ENCODE data around the gene DCST2. TPM values are rescaled to one million over a fixed set of nuclear protein-coding genes. Genes with fewer than 3 reads are reported as not detected.
A peak's percentile ranks its signal among the peaks of the same experiment; 100 is the strongest.

DCST2 gene
- total and polyA plus RNA-seq, 9 of the 15 experiments (the other 6 are each of a cell fraction or from before 2014, with no cell fraction given), result 0.09 to 0.49 (median 0.11) TPM; not detected in 3

DNA sequence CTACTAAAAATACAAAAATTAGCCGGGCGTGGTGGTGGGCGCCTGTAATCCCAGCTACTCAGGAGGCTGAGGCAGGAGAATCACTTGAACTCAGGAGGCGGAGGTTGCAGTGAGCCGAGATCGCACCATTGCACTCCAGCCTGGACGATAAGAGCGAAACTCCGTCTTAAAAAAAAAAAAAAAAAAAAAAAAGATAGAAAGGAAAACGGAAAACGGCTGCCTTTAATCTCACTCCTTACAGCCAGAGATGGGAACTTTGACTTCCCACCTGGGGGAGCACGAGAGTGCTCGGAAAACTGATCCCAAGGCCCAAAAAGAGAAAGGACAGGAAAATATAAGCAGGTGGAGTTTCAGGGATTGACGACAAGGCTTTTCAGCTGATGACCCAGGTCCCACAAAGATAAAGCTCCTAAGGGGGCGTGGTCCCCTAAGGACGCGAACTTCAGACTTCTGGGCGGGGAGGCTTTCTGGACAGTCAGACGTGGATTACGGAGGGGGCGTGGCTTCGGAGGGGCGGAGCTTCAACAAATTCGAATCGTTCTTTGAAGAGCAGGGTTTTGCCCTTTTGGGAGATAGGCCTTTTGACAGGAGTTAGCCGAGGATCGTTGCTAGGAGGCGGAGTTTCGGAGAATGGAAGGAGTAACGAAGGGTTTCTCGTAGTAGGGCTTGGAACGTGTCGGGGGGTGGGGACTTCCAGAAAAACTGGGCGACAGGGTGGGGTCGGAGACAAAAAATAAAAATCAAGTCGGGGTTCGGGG, 60.1 kb downstream of the DCST2 start (continued):
- TF ChIP-seq RBM15 (IDR thresholded peaks at IDR 0.05; ENCODE audit: insufficient read depth, low read length), result no peak
- no peak for TF ChIP-seq MTA1 (IDR thresholded peaks at IDR 0.05; ENCODE audit: borderline replicate concordance)
- no peak for TF ChIP-seq PHF8 (IDR thresholded peaks at IDR 0.05; ENCODE audit: borderline replicate concordance, low read length)
- TF ChIP-seq ZNF140 (CRISPR knock-in tag; IDR thresholded peaks at IDR 0.05), result no peak
- TF ChIP-seq HOXB6 (CRISPR knock-in tag; IDR thresholded peaks at IDR 0.05; ENCODE audit: borderline replicate concordance), result no peak
- no peak for TF ChIP-seq RUNX1 (IDR thresholded peaks at IDR 0.05; ENCODE audit: low read depth)
- 0 out of 4 replicates have a peak, but pooled peaks of 1 of the 2 experiments have one; percentile 27 for TF ChIP-seq TBL1XR1 (IDR thresholded peaks at IDR 0.05; ENCODE audit: low read length in 2 of 2)
- no peak for TF ChIP-seq ZNF311 (CRISPR knock-in tag; IDR thresholded peaks at IDR 0.05)
- no peak for TF ChIP-seq HBP1 (CRISPR knock-in tag; IDR thresholded peaks at IDR 0.05)
- peak; percentile 80 for TF ChIP-seq PKNOX1 (IDR thresholded peaks at IDR 0.05)
- TF ChIP-seq DDX20 (tag; IDR thresholded peaks at IDR 0.05; ENCODE audit: low read depth), result no peak
- TF ChIP-seq L3MBTL2 (IDR thresholded peaks at IDR 0.05), result peak; percentile 53
- TF ChIP-seq MAZ (CRISPR knock-in tag; conservative IDR thresholded peaks at IDR 0.05 in 1 of 2, IDR thresholded peaks at IDR 0.05 in 1 of 2), result peak in 1 of 2 experiments; percentile 37; a peak in 1 of 4 replicates
- TF ChIP-seq PRMT5 (CRISPR knock-in tag; IDR thresholded peaks at IDR 0.05), result no peak
- TF ChIP-seq ZSCAN29 (IDR thresholded peaks at IDR 0.05), result peak; percentile 97
- TF ChIP-seq, protein P1, sequence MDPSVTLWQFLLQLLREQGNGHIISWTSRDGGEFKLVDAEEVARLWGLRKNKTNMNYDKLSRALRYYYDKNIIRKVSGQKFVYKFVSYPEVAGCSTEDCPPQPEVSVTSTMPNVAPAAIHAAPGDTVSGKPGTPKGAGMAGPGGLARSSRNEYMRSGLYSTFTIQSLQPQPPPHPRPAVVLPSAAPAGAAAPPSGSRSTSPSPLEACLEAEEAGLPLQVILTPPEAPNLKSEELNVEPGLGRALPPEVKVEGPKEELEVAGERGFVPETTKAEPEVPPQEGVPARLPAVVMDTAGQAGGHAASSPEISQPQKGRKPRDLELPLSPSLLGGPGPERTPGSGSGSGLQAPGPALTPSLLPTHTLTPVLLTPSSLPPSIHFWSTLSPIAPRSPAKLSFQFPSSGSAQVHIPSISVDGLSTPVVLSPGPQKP (CRISPR knock-in tag; IDR thresholded peaks at IDR 0.05), result no peak
- TF ChIP-seq NFATC3 (IDR thresholded peaks at IDR 0.05), result peak; percentile 49; the same call in 1 of the 2 replicates
- TF ChIP-seq TRIM25 (IDR thresholded peaks at IDR 0.05; ENCODE audit: borderline replicate concordance), result peak; percentile 70; the same call in 1 of the 2 replicates
- TF ChIP-seq CREM (IDR thresholded peaks at IDR 0.05; ENCODE audit: low read depth), result peak; percentile 83
- TF ChIP-seq SUPT5H (IDR thresholded peaks at IDR 0.05), result peak; percentile 88
- TF ChIP-seq SMARCE1 (IDR thresholded peaks at IDR 0.05), result peak; percentile 68; the same call in 1 of the 2 replicates
- TF ChIP-seq ZNF668 (CRISPR knock-in tag; IDR thresholded peaks at IDR 0.05), result no peak
- TF ChIP-seq PREB (CRISPR knock-in tag; IDR thresholded peaks at IDR 0.05), result no peak
- no peak for TF ChIP-seq ARID2 (IDR thresholded peaks at IDR 0.05)

All from K562 (cell line).